ENCODE results near the gene USP11.
"Not testable (repeated sequence)": the region's sequence is repeated elsewhere in the genome, so short reads cannot be mapped to it uniquely, and the experiment has no call there.

USP11 gene

DNA sequence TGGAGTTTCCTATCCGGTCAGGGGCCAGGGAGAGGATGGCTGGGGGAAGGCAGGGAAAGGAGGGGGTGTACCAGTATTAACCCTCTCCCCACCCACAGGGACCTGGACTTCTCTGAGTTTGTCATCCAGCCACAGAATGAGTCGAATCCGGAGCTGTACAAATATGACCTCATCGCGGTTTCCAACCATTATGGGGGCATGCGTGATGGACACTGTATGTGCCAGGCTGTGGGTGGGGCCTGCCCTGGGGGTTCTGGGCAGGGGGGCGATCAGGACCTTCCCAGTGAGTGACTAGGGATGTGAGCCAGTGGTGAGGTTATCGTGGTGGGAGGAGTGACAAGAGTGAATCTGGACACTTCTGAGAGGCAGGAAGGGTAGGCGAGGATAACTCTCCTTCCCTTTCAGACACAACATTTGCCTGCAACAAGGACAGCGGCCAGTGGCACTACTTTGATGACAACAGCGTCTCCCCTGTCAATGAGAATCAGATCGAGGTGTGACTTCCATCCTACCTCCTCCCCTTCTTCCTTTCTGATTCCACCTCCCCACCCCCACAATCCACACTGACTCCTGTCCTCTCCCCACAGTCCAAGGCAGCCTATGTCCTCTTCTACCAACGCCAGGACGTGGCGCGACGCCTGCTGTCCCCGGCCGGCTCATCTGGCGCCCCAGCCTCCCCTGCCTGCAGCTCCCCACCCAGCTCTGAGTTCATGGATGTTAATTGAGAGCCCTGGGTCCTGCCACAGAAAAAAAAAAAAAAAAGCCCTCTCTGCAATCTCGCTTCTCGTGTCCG is 14.6 kb downstream of the USP11 start:
- DNase-seq (ENCODE audit: low read depth): peak; percentile 38

DNA sequence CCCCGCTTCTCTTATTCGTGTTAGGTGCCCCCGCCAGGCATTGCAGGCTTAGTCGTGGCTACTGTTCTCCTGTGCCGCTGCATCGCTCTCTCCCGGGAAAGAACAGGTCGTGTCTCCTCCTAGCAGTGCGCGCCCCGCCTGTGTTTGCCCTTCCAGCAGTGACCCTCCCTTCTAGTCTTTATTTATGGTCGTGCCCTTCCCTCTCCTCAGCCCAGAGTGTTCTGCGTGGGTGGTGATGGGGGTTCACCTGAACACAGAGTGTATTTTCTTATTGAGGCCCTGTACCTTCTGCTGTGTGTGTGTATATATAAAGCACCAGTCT is 15.2 kb downstream of the USP11 start:
- DNase-seq (ENCODE audit: low read depth): no peak

- no peak for DNase-seq (ENCODE audit: low read depth)
Observed at GRCh38 chrX:47248576-47248975, 15.8 kb downstream of the USP11 start.

GRCh38 chrX:47250017-47250347 is 17.2 kb downstream of the USP11 start:
- DNase-seq (ENCODE audit: low read depth): no peak

- not testable (repeated sequence) for DNase-seq (ENCODE audit: low read depth)
Observed at GRCh38 chrX:47257620-47258019, 24.8 kb downstream of the USP11 start.

DNA sequence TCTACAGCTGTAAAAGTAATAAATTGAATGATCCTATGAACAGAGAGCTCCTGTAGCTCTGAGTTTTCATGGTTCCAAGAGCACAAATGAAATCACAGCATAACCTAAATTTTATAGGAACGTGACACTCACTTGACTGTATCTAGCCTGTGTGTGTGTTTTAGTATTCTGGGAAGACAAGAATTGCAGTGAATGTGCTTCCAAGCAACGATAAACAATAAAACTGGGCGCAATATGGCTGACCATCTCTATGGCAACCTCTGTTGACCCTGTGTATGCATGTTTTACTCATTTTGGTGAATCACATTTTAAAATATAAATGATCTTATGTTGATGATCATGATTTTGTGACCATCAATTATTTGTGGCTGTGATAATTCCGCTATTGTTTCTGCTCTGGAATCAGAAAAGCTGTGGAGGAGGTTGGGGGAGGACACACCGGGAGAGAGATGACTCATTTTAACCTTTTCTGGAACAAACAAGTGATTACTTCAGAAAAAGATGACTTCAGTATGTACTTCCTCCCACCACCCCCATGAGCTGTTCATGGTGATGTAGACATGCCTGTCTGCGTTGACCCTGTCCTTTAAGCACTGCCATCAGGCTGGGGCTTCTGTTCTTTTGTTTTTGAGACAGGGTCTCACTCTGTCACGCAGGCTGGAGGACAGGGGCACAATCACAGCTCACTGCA is 31.8 kb downstream of the USP11 start:
- no peak for DNase-seq (ENCODE audit: low read depth)

- DNase-seq (ENCODE audit: low read depth): no peak
Observed at GRCh38 chrX:47266643-47267042, 33.8 kb downstream of the USP11 start.

- DNase-seq (ENCODE audit: low read depth): no peak
Observed at GRCh38 chrX:47272013-47272408, 39.2 kb downstream of the USP11 start.

GRCh38 chrX:47273011-47273730 is 40.4 kb downstream of the USP11 start:
- DNase-seq (ENCODE audit: low read depth): no peak

DNA sequence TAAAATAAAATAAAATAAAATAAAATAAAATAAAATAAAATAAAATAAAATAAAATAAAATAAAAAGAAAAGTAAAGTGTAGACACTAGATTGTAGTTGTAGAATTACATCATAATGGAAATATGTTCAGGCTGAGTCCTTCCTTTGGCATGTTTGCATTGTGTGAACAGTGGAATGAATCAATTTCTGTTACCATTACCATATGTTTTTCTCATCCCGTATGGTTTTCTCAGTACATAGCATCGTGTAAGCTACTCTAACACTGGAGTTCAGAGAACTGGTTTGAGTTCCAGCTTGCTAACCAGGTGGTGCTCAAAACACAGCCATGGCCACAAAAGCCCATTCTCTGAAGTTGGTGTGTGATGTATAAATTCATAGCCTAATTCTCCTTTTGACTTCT is 45.9 kb downstream of the USP11 start:
- no peak for DNase-seq (ENCODE audit: low read depth)

GRCh38 chrX:47283015-47283771 is 50.4 kb downstream of the USP11 start:
- DNase-seq (ENCODE audit: low read depth): peak; percentile 55

- not testable (repeated sequence) for DNase-seq (ENCODE audit: low read depth)
Observed at GRCh38 chrX:47284616-47285015, 51.8 kb downstream of the USP11 start.

DNA sequence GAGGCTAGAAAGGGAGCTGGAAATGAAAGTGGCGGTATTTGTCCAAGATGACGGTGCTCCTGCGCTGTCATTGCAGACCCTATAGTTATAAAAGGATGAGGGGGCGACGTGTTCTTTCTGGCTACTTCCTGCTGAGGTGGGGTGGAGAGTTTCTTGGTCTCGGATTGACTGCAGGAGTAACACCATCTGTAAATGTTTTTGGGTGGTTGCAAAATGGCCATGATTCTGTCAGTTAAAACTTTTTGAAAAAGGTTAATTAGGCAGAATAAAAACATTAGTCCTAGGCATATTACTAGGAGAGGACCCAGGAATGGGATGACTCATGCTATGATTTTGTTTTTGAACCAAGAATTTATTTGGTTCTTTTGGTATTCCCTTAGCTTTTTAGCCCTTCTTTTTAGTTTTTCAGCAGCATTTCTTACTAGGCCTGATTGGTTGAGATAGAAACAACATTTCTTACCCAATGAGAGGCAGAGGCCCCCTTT is 53.1 kb downstream of the USP11 start:
- DNase-seq (ENCODE audit: low read depth): no peak

GRCh38 chrX:47293106-47293505 is 60.3 kb downstream of the USP11 start:
- DNase-seq (ENCODE audit: low read depth): no peak

DNA sequence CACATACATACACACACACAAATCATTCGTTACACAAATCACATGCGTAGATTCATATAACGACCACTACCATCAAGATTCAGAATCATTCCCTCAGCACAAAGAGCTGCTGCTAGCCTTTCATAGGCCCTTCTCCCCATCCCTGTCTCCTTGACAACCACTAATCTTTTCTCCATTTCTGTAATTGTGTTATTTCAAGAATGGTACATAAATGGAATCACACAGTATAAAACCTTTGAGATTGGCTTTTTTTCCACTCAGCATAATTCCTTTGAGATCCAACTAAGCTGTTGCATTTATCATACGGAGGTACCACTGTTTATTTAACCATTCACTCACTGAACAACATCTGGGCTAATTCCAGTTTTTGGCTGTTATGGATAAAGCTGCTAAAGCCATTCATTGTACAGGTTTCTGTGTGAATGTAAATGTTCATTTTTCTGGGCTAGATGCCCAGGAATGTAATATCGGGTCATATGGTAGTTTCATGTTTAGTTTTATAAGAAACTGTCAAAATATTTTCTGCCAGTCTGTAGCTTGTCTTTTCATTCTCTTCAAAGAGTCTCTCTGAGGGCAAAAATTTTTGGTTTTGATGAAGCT is 64.1 kb downstream of the USP11 start:
- DNase-seq (ENCODE audit: low read depth): no peak

GRCh38 chrX:47297874-47298273 is 65.1 kb downstream of the USP11 start:
- no peak for DNase-seq (ENCODE audit: low read depth)

Measured in stromal cell of bone marrow (primary cell).